HL-60/S4 treated with phorbol 12-myristate 13-acetate at 8.2 ng/mL for 4 days and 3 days (cell line): ENCODE data around the gene CAV3.

Experiments
- in situ Hi-C: fragments of 300-500 bp; cut with MboI; formaldehyde crosslinking; loops from 2 replicates; pipeline ENCODE4 v1.15.0; 2022; ENCODE audit warnings: low sequenced_read_pairs

The CAV3 gene

DNA sequence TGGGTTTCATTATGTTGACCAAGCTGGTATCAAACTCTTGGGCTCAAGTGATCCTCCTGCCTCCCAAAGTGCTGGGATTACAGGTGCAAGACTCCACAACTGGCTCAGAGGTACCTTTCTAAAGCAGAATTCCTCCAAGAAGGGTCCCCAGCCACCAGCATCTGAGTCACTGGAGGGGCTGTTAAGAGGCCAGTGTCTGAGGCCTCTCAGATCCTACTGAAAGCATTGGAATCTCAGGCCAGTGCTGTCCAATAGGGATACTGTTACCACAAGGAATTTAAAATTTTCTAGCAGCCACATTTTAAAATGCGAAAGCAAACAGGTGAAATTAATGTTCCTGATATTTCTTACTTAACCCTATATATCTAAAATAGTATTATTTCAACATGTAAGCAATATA is 1.3 kb downstream of the CAV3 start:
- in situ Hi-C loops = no loop called here

DNA sequence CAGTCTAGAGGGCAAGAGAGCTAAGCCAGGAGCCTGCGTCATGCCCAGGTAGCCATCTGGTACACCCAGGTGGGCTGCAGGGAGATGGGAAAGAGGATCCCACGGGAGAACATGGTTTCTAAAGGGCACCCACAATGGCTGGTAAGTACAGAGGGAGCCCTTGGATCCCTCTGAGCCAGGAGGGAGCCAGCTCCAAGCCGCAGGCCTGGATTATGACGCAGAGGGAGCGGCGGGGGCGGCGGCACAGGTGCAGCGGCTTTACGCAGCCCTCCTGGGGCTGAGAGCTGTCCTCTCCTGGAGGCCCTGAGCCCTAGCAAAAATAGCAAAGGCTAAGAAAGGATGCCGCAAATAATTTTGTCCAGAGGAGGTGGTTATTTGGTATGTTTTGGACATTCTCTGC is 2.8 kb downstream of the CAV3 start:
- in situ Hi-C loops = no loop called here

DNA sequence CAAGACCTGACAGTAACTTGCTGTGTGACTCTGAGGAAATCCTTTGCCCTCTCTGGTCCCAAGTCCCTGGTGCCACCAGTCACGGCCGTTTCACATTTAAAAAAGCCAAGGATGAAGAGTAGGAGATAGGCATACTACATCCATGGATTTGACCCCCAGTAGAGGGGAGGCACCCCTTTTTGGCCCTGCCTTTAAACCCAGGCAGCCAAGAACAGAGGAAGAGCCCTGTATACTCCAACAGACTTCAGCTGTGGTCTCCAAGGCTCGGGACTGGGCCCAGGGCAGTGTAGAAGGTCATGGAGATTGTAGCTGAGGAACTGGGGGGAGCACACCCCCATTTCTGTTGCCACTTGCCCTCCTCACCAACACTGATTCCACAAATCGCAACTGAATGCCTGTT is 3.7 kb downstream of the CAV3 start:
- in situ Hi-C loops = no loop called here

DNA sequence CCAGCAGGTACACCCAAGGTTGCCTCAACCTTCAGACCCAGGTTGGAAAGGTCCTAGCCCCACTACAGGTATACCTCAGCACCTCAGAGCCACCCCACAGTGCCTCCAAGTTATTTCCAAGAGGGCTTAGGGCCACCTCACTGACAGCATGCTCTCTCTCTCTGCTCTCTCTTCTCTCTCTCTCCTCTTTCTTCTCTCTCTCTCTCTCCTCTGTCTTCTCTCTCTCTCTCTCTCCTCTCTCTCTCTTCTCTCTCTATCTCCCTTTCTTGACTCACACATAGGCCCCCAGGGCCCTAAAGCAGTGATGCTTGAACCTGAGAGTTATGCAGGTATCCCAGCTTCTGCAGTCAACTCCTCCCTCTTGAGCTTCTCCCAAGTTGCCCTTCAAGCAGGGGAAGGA is 4.2 kb downstream of the CAV3 start:
- in situ Hi-C loops = no loop called here

DNA sequence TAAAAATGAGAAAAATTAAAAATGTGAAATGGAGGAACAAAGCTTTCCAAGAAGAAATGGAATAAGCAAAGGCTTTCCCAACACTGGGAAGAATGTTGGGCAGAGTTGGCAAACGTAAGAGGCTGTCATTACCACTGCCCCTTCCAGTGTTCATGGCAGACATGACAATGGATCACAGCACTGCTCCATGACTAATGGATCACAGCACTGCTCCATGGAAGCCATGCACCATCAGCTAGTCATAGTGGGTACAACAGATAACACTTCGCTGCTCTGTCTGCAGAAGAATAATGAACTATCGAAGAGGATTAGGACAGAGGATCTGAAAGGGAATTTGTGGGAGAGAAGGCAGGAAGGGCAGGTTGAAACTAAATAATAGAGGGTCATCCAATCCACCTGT is 5.0 kb downstream of the CAV3 start:
- in situ Hi-C loops = no loop called here

DNA sequence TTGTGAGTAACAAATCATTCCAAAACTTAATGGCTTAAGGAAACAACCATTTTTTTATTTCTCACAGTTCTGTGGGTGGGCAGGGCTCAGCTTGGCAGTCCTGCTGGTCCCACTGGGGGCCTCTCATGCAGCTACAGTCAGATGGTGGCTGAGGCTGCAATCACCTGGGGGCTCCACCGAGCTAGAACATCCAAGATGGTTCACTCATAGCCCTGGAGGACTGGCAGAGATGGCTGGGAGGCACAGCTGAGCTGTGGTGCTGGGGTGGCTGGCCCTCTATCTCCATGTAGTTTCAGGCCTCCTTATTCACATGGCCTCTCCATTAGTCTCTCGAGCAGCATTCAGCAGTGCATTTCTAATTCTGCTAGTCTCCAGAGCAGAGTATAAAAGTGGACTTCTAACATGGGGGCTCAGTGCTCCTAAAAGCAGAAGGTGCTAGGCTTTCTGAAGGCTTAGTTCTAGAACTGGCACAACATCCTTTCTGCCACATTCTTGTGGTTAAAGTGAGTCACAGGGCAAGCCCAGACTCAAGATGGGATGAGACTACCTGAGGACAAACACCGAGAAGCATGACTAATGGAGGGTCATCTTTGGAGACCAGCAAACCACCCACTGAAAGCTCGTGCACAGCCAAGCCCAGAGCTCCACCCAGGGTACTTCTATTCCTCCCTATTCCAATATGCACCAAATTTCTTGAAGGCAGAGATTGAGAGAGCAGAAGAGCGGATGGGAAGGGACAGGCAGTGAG is 6.3 kb downstream of the CAV3 start:
- in situ Hi-C loops = no loop called here

DNA sequence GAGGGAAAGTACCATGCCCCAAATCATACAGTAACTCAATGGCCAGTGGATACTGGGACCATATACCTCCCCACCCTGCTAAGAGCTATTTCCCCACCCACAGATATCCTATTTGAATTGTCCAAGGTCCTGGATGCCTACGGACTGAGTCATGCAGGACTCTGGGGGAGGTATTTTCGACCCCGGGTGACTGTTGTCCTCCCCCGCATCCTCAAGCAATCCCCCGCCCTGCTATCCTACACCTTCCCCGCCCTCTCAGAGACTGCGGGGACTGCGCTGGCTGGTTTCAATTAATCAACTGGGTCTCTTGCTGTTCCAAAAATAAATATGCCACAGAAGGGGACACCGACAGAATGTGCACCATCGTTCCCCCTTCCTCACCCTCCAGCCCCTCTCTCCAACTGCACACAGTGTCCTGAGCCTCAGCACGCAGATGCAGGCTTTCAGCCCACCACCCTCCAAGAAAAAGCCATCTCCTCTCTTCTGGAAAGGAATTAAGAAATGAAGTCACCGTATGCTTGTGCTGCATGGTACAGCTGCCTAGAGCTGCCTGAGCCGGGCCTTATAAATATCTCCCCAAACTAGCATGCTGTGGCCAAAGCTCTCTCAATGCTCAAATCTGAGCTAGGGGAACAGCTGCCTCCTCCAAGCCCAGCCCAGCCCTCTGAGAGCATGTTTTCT is 8.1 kb downstream of the CAV3 start:
- in situ Hi-C loops = no loop called here

DNA sequence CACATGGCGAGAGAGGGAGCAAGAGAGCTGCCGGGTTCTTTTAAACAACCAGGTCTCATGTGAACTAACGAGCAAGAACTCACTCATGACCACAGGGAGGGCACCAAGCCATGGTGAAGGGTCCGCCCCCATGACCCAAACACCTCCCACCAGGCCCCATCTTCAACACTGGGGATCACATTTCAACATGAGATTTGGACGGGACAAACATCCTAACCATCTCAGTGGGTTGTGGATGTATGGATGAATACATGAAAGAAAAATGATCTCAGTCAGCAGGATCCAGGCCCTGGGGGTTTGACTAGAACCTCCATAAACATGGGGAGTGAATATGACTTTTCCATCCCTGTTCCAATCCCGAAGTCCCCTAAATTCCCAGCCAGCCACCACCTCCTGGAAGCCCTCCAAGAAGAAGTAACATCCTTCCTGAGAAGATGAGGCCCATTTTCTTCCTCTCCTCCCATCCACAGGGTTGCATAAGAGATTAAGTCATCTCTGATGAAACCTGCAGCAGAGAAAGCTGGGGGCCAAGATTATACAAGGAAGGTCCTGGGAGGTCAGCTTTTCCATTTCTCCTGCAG is 9.5 kb downstream of the CAV3 start:
- in situ Hi-C loops = no loop called here

DNA sequence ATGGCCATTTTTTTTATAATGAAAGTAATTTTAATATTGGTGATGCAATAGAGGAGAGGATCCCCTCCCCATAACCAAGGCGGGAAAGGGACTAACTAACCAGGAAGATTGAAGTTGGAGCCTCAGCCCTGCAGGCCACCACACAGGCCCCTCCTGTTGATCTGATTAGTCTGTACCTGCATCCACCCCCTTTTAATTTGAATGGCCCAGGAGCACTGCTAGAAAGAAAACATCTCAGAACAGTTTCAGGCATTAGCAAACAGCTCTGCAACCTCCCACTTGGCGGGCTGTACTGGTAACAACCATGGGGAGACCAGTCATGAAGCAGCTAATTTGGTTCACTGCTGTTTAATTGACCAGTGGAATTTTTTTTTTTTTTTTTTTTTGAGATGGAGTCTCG is 10.3 kb downstream of the CAV3 start:
- in situ Hi-C loops = no loop called here

DNA sequence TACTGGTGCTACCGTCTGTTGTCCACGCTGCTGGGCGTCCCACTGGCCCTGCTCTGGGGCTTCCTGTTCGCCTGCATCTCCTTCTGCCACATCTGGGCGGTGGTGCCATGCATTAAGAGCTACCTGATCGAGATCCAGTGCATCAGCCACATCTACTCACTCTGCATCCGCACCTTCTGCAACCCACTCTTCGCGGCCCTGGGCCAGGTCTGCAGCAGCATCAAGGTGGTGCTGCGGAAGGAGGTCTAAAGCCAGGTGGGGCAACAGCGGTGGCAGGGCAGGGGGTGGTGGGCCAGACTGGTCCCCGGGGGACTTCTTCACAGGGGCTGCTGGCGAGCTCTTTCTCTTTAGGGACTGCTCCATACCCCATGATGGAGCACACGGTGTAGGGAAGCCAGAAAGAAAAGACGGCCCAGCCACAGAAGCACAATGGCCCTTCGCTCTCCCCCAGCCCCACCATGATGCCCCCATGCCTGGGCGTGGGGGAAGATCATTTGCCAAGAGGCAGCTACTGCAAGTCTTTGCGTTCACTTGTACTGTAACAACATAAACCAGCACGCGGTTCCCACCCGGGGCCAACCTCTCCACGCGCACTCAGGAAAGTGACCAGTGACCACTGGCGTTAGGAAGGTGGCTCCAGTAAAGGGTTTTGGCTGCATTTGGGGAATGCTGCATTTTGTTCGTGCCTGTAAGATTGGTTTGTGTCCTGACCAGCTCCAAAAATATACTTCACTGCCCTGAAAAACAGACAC is 12.2 kb downstream of the CAV3 start:
- in situ Hi-C loops = no loop called here

DNA sequence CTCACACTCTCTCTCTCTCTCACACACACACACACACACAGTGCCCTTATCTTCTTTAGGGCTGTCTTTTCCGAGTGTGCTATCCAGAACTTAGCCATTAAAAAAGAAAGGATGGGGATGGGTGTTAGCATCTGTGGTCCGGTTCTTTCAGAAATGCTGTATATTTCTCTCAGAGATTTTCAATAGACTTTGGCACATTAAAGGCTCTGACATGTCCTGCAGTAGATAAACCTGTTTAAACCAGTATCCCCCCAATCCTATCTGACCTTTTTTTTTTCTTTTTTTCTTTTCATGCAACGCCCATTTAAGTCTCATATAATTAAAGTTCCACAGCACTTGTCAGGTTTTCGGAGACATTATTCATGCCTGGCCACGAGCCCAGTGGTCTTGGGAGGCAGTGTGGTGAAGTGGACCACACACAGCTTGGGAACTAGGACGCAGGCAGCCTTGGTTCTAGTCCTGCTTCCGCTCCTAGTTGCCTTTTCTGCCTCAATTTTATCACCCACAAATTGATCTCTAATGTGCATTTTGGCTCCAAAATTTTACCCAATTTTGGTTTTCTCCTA is 13.3 kb downstream of the CAV3 start:
- in situ Hi-C loops = no loop called here

DNA sequence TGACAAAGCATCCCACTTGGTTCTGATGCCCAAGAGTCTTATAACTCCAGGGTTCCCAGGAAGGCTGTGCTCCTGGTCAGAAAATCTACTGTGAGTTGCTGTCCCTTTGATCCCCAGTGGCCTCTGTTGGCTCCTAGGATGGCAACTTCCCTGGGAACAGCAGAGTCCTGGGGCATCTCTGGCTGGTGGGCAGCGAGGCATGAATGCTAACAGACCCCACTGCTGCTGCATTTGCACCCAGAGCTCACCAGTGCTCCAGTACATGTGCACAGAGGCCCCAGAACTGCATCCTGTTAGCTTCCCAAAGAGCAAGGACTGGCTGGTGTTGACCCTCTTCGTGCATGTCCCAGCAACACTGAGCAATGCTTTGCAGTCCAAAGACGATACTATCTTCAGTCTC is 15.7 kb downstream of the CAV3 start:
- in situ Hi-C loops = no loop called here

DNA sequence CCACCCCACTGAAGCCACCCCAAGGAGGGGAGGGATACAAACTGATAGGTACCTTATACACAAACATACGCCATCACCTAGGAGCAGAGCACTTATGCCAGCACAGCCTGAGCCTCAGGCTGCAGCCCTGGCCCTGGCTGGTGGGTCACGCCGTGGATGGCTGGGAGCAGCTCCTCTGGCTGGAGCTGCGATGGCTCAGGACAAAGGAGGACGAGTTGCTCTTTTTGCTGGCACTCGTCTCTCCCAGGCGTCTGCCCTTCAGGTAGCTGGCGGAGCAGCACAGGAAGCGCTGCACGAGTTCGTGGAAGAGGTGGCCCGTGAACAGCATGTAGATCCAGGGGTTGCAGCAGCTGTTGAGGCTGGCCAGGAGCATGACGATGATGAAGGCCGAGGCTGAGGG is 19.2 kb downstream of the CAV3 start:
- in situ Hi-C loops = no loop called here

DNA sequence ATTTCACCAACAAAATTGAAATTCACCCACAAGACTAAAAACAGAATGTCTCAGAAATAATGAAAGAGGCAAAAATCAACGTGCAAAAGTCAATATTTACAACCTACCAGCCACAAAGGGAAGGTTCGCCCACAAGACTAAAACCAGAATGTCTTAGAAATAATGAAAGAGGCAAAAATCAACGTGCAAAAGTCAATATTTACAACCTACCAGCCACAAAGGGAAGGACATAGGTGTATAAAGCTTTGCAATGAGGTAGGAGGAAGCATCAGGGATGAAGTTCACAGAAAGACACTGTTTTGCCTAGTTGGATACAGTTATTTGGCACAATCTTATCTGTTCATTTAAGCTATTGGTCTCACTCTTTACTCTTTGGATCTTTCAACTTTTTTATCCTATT is 21.5 kb downstream of the CAV3 start:
- in situ Hi-C loops = no loop called here

DNA sequence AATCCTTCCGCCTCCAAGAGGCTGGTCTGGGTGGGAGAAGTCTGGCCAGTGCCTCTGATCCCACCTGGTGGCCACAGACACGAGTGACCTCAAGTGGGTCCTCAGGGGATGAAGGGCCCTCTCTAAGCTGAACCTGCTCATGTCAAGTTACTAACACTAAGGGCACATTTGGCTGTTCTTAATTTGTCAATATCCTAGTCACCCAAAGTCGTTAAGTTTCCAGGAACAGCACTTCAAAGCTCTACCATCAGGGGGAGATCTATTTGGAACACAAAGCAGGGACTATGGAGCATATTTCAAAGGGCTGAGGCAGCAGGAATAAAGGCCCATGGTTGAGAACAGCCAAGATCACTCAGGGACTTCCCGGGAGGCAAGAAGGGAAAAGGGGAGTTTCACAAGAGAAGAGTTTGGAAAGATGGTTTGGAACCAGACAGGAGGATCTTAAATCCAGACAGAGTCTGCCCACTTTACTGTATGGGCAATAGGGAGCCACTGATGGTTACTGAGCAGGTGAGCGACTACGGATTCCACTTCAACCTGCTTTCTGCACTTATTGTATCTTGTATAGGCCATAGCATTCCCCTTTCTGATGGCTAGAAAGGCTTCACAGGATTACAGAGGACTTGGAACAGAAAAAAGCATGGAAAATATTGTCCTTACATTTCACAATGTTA is 22.1 kb downstream of the CAV3 start:
- in situ Hi-C loops = no loop called here

DNA sequence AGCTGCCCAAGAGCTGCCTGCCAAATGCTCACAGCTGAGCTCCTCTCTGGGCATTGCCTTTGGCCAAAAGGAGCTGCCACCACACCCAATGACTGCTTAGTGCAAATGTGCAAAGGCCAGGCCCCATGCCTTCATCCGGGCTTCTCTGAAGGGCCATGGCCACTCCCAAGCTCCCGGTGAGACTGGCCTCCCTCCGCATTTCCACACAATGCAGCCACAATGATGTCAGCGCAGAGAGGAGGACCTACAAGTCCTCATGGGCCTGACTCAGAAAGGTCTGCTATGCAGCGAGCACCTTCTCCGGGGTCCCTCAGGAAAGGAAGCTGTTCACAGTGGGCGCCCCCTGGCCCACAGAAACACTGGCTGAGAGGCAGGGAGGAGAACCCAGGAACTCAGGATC is 23.1 kb downstream of the CAV3 start:
- in situ Hi-C loops = no loop called here

DNA sequence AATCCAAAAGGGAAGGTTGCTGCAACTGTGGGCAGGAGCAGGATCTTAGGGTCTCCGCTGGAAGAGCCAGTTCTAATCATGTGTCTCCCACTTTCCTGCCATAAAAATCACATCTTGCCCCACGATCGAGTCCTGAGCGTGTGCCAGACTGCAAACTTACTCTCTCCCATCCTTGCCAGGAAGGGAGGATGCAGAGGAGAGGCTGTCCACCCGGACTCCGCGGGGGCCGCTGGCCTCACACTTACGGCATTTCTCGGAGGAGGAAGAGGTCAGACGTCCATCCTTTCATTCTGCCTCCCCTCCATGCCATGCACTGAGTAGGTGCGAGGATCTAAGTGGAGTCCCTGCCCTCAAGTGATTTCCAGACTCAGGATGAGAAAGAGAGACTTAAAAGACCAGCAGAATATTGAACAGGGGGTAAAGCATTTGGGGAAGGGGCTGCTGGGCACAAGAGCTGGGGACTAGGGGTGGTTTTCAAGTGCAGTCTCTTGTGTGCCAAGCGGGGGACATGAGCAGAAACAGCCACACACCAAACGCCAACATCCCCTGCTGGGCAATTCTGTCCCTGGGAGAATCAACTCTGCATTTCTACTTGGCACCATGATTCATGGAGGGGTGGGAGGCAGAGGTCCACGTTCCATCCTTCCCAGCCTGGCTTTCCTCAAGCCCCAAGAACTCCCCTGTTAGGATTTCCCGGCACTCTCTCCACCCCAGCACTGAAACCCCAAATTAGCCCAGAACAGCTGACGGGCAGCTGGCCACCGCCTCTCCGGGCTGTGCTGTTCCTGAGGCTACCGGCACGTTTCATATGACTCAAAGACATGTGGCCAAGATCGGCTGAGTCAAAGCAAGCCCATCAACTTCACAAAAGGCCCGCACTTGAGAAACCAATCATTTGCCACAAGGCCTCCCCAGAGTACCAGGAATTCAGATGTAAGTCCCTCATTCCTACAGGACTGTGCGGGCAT is 24.2 kb downstream of the CAV3 start:
- in situ Hi-C loops = no loop called here

DNA sequence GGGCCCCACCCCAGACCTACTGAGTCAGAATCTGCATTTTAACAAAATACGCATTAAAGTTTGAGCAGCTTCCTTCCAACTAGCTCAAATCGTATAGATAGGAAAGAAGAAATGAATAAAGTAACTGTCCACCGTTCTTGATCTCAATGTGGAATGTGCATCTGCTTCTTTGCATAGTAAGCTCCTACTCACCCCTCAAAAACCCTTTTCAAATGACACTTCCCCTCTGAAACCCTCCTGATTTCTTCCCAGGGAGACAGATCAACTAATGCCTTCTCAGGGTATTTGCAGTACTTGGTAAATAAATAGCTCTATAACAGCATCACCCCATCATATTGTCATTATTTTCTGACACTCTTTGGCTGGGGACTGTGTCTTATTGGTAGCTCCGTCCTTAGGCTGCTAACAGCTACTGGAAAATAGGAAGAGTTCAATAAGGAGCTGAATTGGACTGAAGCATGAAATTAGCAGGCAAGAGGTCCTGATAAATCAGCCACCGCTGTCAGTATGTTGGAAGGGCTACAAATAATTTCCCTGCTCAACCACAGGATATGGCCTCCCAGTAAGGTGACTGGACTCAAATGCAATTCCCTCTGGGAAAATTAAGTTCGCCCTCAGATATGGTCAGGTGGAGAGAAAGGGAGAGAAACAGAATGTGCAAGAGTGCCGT is 25.6 kb downstream of the CAV3 start:
- in situ Hi-C loops = no loop called here

DNA sequence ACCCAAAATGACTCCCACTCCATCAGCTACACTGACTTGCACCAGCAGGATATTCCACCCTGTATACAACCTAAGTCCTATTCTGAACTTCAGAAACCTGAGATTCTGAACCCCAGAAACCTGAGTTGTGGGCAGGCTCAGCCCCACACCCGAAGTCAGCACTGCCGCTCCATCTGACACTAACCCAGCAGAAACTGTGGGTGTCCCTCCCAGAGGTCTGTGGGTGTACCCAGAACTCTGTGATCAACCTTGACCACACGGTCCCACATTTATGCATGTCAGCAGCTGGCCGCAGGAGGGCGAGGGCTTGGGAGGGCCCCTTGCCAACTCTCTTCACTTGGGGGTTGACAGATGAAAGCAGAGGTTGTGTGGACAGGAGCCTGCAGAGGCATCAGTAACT is 26.5 kb downstream of the CAV3 start:
- in situ Hi-C loops = no loop called here
